Muscle layer of colon (tissue), 2 donors: ENCODE results near the gene ARL5B.

Experiments used
- H3K27ac ChIP-seq: one replicate; pipeline ENCODE4 v1.7.0; 2013; ENCODE audit warnings: low read depth, mild to moderate bottlenecking, low read length, moderate library complexity
- H3K27me3 ChIP-seq, 2 donors: one replicate each; pipeline ENCODE4 v1.7.0; 2013; ENCODE audit warnings: low read length in 2 of 2, mild to moderate bottlenecking in 2 of 2; ENCODE audit not compliant: insufficient read depth in 2 of 2, control insufficient read depth in 1 of 2
- H3K36me3 ChIP-seq: one replicate; pipeline ENCODE4 v1.7.0; 2013; ENCODE audit warnings: mild to moderate bottlenecking, low read length; ENCODE audit not compliant: insufficient read depth
- H3K4me1 ChIP-seq: one replicate; pipeline ENCODE4 v1.7.0; 2013; ENCODE audit warnings: mild to moderate bottlenecking, low read length; ENCODE audit not compliant: insufficient read depth
- H3K4me3 ChIP-seq, 2 donors: one replicate each; pipeline ENCODE4 v1.7.0; 2013; ENCODE audit warnings: low read length in 2 of 2, low read depth in 1 of 2, mild to moderate bottlenecking in 1 of 2, moderate library complexity in 1 of 2
- H3K9ac ChIP-seq: one replicate; pipeline ENCODE4 v1.7.0; 2013; ENCODE audit warnings: low read length
- H3K9me3 ChIP-seq: one replicate; pipeline ENCODE4 v1.7.0; 2013; ENCODE audit warnings: mild to moderate bottlenecking, low read length
- donor health status: abdominal sarcoma.
- donor health status: Adenocarcinoma of cecum.

ARL5B gene

DNA sequence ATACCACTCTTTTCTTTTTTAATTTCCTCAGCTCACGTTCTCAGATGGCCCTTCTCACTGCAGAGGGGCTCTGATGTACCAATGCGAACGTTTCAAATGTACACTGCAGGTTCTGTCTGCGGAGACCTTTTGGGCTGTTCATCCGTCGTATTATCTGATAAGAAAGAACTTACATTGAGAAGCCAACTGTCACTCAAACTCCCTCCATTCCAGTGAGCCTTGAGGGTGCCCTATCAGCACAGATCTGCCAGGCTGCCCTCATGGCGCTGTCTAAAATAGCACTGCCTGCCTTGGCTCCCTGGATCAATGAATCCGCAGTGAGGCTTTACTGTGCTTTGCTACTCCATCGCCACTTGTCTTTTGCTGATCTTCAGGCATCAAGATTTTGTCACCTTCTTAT lies 61.8 kb downstream of the ARL5B start:
- Histone ChIP-seq H3K4me3 (no peak overlapping the region), H3K9me3 (no peaks in the 10 kb centered on the region), H3K27me3 (no peaks in the 10 kb centered on the region), H3K4me1 (no peaks in the 10 kb centered on the region), H3K36me3 (no peaks in the 10 kb centered on the region), H3K27ac (no peak overlapping the region), H3K9ac (no peak overlapping the region)

DNA sequence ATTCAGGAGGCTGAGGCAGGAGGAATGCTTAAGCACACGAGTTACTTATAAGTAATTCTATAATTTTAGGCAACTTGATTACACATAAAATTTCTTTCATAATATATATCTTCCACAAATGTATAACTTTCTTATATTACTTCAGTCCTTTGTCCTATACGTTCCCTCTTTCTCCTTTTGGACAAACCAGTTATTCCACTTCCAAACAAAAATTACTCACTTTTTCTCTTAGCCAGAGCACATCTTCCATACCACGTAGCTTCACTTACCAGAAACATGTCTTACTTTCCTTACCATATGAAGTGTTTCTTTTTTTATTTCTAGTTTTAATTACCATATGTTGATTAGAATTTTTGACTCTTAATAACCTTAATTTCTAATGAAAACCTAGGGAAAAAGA lies 64.6 kb downstream of the ARL5B start:
- Histone ChIP-seq H3K27ac (no peak overlapping the region), H3K9me3 (no peaks in the 10 kb centered on the region), H3K27me3 (no peaks in the 10 kb centered on the region), H3K36me3 (no peaks in the 10 kb centered on the region), H3K9ac (no peak overlapping the region), H3K4me1 (no peaks in the 10 kb centered on the region), H3K4me3 (no peak overlapping the region)
